HG03460 (cell line): Measurements from ENCODE around the gene CST4.
"Not testable (repeated sequence)": the region's sequence is repeated elsewhere in the genome, so short reads cannot be mapped to it uniquely, and the experiment has no call there.

ENCODE experiments used
- ATAC-seq: cut with Tn5 transposase; IDR thresholded peaks from one replicate; pipeline ENCODE4 v1.9.1; 2021; ENCODE audit not compliant: unreplicated experiment

Gene CST4

DNA sequence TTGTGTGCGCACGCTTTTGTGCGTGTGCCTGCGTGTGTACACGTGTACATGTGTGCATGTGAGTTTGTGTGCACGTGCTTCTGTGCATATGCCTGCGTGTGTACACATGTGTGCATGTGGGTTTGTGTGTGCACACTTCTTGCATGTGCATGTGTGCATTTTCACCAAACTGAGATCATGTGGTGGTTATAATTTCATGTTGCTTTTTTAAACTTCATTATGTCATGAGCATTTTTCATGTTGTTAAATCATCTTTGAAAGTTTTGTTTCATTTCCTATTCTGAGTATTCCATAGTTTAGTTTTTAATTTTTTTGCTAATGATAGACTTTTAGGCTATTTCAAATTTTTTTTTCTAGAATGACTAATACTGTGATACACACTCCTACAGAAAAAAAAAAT, 44.7 kb downstream of the CST4 start:
- no peak for ATAC-seq

DNA sequence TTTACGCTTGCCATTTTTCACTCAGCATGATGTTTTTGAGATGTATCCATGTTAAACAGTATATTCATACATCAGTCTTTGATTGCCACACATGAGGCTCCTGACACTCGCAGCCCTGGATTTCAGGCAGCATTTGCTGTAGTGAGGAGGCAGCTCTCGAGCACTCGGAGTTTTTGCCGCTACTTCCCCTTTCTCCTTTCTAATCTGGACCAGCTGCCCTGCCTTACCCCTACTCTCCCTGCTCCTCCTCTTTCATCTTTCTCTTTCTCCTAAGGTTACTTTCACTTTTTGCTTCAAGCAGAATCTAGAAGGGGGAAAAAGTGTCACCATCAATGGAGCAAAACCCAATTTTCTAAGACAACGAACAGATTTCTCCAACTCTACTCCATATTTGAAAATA, 45.2 kb downstream of the CST4 start:
- no peak for ATAC-seq

DNA sequence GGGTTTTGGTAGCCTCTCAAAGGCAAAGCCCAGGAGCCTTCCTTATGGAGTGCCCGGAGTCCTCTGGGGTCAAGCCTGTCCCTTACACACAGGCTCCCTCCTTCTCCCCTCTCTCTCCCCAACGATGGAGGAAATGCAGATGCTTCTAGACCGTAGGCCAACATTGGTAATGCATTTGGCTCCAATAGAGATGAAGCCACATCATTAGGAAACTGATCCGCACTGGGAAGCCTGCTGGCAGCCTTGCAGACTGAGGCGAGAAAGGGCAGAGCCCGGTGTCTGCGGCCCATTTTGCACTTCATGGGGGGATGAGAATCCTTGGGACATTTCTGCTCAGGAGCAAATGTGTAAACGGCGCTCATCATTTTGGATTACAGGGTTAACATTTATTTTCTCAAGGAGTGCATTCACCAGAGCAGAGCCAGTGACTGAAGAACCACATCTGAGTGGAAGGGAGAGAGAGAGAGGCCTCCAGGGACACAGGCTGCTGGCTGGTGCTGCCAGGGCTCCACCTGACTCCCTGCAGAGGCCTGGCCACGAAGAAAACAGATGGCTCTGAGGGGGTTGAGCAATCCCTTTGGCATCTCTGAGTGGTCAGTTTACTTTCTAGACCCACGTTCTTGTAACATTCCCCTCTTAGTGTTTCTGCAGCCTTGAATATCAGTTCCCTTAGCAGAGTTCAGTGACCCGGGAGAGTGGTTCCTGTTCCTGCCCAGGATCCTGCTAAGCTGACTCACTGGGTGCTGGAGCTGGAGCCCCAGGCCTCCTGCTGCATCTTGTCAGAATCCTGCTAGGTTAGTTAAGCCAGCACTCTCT, 46.7 kb downstream of the CST4 start:
- no peak for ATAC-seq

DNA sequence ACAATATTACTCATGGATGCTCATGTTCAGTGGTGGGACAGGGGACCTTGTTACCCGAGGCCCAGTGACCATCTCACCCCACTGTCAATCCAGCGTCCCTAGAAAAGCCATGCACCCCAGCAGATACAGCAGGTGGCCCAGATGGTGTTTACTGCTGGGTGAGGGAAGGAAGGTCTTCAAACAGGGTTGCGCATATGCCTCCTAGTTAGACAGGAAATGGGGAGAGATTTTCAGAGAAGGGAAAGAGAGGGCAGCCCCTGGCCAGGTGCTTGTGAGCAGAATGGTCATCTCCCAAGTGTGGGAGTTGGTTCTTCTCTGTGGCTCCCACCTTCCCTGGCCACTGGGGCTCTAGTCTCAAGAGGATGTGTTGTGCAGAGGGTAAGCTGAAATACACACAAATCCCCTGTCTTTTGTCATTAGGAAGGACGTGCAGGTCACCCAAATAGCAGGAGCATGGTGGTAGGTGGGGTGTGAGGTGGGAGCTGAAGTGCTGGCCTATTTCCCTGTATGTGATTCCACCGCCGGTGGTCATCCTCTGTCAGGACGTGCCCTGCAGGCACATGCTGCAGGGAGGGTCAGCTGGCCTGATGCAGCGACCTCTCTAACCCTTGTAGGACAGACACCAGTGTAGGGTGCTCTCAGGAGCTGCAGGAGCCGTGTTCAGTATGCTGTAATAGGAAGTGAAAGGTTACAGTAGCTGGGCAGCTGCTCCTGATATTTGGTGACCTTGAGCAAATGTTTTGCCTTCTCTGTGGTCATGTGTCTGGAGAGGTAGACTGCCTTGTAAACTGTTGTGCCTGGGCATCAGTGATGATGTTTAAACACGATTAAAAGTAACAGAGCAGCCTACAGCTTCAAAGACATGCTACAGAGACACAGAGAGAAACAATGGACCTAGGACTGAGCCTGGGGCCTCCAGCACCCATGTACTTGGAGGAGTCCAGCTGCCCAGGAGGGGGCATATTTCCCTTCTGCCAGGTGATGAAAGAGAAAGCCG, 47.9 kb downstream of the CST4 start:
- no peak for ATAC-seq

DNA sequence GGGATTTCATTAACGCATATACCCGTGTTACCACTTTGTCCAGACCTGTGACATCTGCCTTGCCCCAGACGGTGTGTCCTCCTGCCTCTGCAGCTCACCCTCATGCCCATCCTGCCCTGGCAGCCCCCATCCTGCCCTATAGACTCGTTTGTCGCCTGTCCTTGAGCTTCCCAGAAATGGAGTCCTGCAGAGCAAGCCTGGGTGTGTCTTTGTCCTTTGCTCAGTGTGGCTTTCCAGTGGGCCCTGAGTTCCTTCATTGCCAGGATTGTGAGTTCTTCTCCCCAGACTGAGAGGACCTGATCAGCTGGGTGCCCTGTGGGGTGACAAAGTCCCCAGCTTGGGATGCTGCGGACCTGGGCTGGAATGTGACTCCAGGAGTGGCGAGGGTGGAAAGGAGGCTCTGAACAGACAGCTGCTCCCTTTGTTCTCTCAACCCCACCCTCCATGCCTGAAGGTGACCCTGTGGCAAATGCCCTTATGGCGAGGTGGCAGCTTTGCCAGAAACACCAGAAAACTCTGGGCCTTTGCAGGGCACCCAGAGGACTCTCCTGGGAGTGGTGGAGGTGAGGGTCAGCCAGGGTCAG, 48.7 kb downstream of the CST4 start:
- ATAC-seq = no peak

DNA sequence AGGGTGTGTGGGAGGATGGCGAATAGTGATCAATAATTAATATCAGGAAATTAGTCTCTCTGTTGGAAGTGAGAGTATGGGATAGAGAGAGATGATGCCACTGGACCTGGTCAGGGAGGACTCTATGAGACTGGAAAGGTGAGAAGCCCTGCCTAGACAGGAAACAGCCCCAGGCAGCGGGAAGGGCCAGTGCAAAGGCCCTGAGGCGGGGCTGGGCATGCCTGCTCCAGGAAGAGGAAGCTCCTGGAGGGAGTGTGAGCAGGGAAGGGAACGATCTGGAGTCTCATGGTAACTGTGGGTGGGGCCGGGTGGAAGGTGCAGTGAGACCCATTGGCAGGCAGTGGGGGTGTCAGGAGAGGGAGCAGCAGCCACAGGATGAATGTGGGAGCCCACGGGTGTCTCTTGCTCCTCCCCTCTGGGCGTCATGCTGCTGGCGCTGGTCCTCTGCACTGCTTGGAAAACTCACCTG, 49.3 kb downstream of the CST4 start:
- ATAC-seq = no peak

DNA sequence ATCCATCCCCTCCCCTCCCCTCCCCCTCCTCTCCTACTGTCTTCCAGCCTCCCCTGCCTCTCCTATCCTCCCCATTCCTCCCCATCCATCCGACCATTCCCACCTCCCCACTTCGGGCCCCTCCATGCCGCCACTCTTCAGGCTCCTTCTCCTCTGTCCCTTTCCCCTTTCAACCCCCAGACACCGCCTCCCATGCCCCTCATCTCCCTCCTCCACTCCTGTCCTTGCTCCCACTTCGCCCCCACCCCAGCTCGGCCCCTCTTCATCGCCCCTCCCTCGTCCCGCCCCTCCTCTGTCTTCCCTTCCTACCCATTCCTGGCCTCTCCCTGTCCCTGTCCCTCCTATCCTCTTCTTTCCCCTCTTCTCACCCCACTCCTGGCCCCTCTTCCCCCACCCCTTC, 50.5 kb downstream of the CST4 start:
- no peak for ATAC-seq

DNA sequence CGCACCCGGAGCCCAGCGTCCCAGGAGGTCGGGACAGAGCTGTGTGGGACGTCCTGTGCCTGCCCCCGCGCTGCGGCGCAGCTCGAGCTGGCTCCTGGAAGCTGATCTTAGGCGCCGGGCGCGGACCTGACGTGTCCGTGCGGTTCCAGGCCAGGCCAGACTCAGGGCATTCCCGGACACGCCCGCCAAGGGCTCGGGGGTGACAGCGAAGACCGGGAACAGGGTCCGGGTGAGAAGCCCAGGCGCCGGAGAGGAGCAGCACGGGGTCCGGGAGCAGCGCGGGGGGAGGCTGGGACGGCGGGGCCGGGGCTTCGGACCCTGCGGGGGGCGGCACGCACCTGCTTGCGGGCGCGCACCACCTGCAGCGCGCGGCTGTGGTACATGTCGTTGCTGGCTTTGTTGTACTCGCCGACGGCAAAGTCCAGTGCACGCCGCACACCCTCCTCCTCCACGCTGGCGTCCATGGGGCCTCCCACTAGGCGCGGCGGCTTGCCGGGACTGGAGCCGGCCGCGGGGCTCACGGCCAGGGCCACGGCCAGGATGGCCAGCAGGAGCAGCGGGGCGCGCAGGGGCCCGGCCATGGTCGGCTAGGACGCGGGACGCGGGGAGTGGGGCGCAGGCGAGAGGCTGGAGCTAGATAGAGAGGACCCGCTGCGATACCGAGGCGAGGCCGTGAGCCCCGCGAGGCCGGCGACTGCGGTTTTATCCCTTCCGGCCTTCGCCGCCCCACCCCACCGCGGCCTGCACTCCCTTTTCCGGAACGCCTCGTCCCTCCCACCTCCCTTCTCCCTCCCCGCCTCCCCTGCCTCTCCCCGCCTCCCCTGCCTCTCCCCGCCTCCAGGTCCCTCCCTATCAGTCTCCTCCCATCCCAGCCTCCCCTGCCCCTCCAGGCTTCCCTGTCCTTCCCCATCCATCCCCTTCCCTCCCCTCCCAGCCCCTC, 51.3 kb downstream of the CST4 start, which contains the start of gene CST3:
CST3 (minus strand) TSS at position 674 of the 940 bp plus-strand sequence; CDS start at position 581, 93 bp downstream.
- peak; percentile 51 for ATAC-seq

DNA sequence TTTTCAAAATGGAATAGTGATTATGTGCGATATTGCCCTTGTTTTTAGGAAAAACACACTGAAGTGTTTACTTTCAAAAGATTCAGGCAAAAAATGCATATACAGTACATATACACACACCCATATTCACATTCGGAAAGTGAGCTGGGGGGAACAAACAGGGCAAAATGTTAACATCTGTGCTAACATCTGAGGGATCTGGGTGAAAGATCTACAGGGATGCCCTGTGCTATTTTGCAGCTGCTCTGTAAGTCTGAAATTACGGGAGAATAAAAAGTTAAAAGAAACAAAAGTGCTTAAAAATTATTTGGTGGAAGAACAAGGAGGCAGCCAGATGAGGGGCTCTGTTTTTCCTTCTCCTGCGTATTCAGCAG, 51.9 kb downstream of the CST4 start:
- no peak for ATAC-seq

DNA sequence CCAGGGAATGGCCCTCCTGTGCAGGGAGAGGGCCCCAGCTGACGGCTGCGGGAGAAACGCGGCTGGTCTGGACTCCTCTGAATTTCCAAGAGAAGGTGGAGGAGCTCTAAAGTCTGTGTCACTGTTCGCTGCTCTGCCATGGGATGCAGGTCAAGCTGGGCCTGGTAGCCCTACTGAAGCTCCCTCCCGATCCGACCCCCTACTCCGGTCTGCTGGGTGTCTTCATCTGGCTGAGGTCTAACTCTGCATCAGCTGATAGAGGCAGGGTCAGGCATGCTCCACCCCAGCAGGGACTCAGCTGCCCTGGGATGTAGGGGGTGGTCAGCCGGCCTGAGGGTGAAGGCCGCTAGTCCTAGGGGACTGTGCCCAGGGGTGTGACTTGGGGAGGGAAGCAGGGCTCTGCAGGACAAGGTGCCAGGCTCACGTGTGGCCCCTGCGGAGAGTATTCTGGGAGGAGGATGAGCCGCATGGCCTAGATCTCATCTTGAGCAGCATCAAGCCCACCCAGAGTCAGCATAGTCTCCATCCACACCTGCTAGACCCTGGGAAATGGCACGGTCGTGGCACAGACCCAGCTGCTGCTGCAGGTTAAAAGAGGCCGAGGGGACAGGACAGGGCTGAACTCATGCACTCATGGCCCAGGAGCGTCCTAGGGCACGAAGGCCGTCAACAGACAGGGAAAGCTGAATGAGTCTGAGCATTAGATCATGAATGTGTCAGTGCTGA, 52.5 kb downstream of the CST4 start:
- no peak for ATAC-seq

DNA sequence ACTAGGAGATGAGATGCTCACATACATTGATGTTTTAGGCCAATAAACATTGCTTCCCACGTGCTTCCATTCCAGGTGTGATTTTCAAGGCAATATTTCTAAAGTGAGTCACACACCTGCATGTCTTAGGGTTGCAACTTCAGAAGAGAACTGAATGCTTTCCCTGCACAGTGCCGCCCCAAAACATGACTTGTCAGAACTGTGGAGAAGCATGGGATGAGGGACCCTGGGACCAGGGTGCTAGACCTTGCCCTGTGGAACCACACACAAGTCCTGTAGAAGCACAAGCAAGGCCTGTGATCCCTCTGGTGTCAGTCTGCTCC, 53.1 kb downstream of the CST4 start:
- ATAC-seq = not testable (repeated sequence)
